Measurements from ENCODE around the gene DIP2C.
"Not testable (repeated sequence)": the region's sequence is repeated elsewhere in the genome, so short reads cannot be mapped to it uniquely, and the experiment has no call there.

DIP2C gene

GRCh38 chr10:635088-635861 lies 54.2 kb downstream of the DIP2C start:
- TF ChIP-seq ZNF384 (IDR thresholded peaks at IDR 0.05) (no peak), FOXA1 (IDR thresholded peaks at IDR 0.05) (no peak), BHLHE40 (IDR thresholded peaks at IDR 0.05; ENCODE audit: borderline replicate concordance) (no peak), ELF4 (IDR thresholded peaks at IDR 0.05) (no peak), LEF1 (IDR thresholded peaks at IDR 0.05; ENCODE audit: borderline replicate concordance) (no peak), CTBP1 (IDR thresholded peaks at IDR 0.05; ENCODE audit: borderline replicate concordance) (no peak), SP1 (IDR thresholded peaks at IDR 0.05) (no peak), TARDBP (IDR thresholded peaks at IDR 0.05) (no peak), ARNT (IDR thresholded peaks at IDR 0.05) (no peak)
- ChIA-PET POLR2A (interaction anchor here (1.5 kb wide), 1 partner anchor 10 kb away, joined by 3 read pairs; no protein-coding TSS in a partner anchor), CTCF (no interaction called here)
- DNase-seq (ENCODE audit: extremely low spot score) = no peak

DNA sequence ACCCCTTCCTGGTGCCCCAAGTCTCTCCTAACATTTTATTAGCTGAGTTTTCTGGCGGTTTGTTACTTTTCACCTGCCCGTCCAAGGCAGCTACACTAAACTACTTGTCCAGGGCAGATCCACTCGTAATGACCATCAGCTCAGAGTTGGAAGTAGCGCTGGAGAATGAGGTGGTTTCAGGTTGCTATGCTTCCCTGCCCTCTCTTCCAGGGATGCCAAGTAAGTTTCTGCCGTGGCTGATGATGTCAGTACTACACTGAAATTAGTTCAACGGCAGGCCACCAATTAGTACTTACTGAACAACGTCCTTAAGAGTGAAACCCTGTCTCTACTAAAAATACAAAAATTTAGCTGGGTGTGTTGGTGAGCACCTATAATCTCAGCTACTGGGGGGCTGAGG lies 55.2 kb downstream of the DIP2C start:
- CTCF ChIA-PET = no interaction called here
- POLR2A ChIA-PET = interaction anchor here (1.5 kb wide), 1 partner anchor 9 kb away, joined by 3 read pairs; no protein-coding TSS in a partner anchor
- no peak for TF ChIP-seq ELF4 (IDR thresholded peaks at IDR 0.05)
- no peak for DNase-seq (ENCODE audit: extremely low spot score)

DNA sequence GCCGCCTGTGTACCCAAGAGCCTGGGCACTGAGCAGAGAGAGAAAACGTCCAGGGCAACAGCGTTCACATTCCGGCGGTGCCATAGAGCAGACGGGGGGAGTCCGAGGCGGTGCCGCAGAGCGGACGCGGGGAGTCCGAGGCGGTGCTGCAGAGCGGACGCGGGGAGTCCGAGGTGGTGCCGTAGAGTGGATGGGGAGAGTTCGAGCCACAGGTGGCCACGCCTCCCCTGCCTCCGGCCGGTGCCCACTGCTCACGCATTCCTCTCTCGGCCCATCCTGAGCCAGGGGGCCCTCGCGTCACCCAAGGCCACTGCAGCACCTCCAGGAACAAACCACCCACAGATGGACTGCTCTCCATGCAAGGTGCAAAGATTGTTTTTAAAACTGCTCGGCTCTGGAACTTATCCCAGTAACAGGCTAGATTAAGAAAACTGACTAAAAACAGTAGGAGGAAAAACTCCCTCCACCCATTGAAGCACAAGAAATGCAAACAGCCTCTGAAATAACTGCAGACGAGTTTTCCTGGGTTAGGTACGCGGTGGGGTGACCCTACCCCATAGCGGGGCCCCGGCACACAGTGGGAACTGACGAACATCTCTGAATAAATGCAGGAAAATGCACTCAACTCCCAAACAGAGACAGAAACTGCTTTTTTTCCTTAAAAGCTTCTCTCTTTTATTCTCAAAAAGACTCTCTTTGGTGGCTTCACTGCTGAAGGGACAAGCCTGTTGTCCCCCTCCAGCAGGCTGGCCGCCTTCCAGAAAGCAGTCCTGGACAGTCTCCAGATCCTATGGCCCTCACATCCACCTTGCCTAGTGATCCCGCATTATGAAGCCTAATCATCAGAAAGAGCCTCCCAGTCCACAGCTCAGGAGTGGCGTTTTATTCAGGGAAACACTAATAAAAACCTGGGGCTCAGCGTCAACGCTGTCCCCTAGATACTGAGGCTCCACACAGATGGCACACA lies 55.9 kb downstream of the DIP2C start:
- CTCF ChIA-PET = no interaction called here
- TF ChIP-seq CTBP1 (IDR thresholded peaks at IDR 0.05; ENCODE audit: borderline replicate concordance) = no peak
- TF ChIP-seq, protein P1, sequence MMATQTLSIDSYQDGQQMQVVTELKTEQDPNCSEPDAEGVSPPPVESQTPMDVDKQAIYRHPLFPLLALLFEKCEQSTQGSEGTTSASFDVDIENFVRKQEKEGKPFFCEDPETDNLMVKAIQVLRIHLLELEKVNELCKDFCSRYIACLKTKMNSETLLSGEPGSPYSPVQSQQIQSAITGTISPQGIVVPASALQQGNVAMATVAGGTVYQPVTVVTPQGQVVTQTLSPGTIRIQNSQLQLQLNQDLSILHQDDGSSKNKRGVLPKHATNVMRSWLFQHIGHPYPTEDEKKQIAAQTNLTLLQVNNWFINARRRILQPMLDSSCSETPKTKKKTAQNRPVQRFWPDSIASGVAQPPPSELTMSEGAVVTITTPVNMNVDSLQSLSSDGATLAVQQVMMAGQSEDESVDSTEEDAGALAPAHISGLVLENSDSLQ (IDR thresholded peaks at IDR 0.05) = no peak
- no peak for TF ChIP-seq FOXK2 (IDR thresholded peaks at IDR 0.05)
- TF ChIP-seq L3MBTL2 (conservative IDR thresholded peaks at IDR 0.05) = no peak
- no peak for TF ChIP-seq SP1 (IDR thresholded peaks at IDR 0.05)
- no peak for TF ChIP-seq ARNT (IDR thresholded peaks at IDR 0.05)
- POLR2A ChIA-PET = interaction anchor here (1.5 kb wide), 1 partner anchor 8 kb away, joined by 3 read pairs; no protein-coding TSS in a partner anchor
- DNase-seq (ENCODE audit: extremely low spot score) = no peak

- POLR2A ChIA-PET; DNase-seq (ENCODE audit: extremely low spot score); CTCF ChIA-PET: not testable (repeated sequence)
These were observed 56.7 kb downstream of the DIP2C start for GRCh38 chr10:632807-633177.

DNA sequence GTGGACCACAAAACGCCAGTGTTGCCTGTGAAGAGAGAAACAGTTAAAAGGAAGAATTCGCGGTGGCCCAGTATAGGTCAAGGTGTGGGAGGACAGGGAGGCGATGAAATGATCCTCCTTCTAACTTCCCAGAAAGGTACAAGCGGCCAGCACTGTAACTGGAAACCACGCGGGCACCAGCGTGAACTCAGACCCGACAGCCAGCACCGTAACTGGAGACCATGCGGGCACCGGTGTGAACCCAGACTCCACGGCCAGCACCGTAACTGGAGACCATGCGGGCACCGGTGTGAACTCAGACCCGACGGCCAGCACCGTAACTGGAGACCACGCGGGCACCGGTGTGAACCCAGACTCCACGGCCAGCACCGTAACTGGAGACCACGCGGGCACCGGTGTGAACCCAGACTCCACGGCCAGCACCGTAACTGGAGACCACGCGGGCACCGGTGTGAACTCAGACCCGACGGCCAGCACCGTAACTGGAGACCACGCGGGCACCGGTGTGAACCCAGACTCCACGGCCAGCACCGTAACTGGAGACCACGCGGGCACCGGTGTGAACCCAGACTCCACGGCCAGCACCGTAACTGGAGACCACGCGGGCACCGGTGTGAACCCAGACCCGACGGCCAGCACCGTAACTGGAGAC lies 57.2 kb downstream of the DIP2C start:
- DNase-seq (ENCODE audit: extremely low spot score); POLR2A ChIA-PET; CTCF ChIA-PET: not testable (repeated sequence)

DNA sequence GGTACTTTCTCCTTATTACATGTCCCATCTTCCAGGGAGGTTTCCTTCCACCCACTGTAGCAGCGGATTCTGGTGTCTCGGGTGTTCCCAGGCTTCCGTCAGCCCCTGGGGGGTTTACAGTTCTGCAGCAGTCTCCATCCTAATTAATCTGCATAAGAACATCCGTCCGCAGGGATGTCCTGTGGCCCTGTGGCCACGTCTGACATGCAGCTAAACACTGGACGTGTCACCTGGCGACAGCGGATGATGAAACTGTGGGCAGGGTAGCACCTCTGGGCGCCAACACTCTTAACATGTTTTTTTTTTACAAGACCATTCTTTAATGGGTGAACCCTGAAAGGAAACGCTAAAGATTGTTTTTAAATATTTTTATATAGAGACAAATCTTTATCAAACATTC lies 58.2 kb downstream of the DIP2C start:
- no peak for TF ChIP-seq FOXM1 (IDR thresholded peaks at IDR 0.05; ENCODE audit: borderline replicate concordance)
- no peak for TF ChIP-seq ELF4 (IDR thresholded peaks at IDR 0.05)
- TF ChIP-seq BHLHE40 (IDR thresholded peaks at IDR 0.05; ENCODE audit: borderline replicate concordance) = no peak
- no peak for TF ChIP-seq ZNF384 (IDR thresholded peaks at IDR 0.05)
- TF ChIP-seq, protein P1 (IDR thresholded peaks at IDR 0.05) = no peak
- no peak for TF ChIP-seq NFRKB (IDR thresholded peaks at IDR 0.05)
- no peak for TF ChIP-seq ARNT (IDR thresholded peaks at IDR 0.05)
- no peak for TF ChIP-seq FOXA1 (IDR thresholded peaks at IDR 0.05)
- no peak for TF ChIP-seq LEF1 (IDR thresholded peaks at IDR 0.05; ENCODE audit: borderline replicate concordance)
- TF ChIP-seq TARDBP (IDR thresholded peaks at IDR 0.05) = no peak
- TF ChIP-seq L3MBTL2 (conservative IDR thresholded peaks at IDR 0.05) = no peak
- TF ChIP-seq HDGF (IDR thresholded peaks at IDR 0.05; ENCODE audit: borderline replicate concordance) = no peak
- no peak for TF ChIP-seq FOXK2 (IDR thresholded peaks at IDR 0.05)
- no peak for TF ChIP-seq SP1 (IDR thresholded peaks at IDR 0.05)
- no peak for TF ChIP-seq SUZ12 (IDR thresholded peaks at IDR 0.05)
- TF ChIP-seq CTBP1 (IDR thresholded peaks at IDR 0.05; ENCODE audit: borderline replicate concordance) = no peak
- DNase-seq (ENCODE audit: extremely low spot score) = no peak
- ChIA-PET CTCF (interaction anchor here (0.8 kb wide), 1 partner anchor 128 kb away, joined by 3 read pairs; no protein-coding TSS in a partner anchor), POLR2A (no interaction called here)

- CTCF ChIA-PET = no interaction called here
- TF ChIP-seq CTBP1 (IDR thresholded peaks at IDR 0.05; ENCODE audit: borderline replicate concordance) = no peak
- no peak for TF ChIP-seq FOXA1 (IDR thresholded peaks at IDR 0.05)
- no peak for TF ChIP-seq FOXK2 (IDR thresholded peaks at IDR 0.05)
- no peak for TF ChIP-seq TARDBP (IDR thresholded peaks at IDR 0.05)
- no peak for TF ChIP-seq HDGF (IDR thresholded peaks at IDR 0.05; ENCODE audit: borderline replicate concordance)
- no peak for TF ChIP-seq ZNF384 (IDR thresholded peaks at IDR 0.05)
- TF ChIP-seq FOXM1 (IDR thresholded peaks at IDR 0.05; ENCODE audit: borderline replicate concordance) = no peak
- TF ChIP-seq ELF4 (IDR thresholded peaks at IDR 0.05) = no peak
- TF ChIP-seq SP1 (IDR thresholded peaks at IDR 0.05) = no peak
- TF ChIP-seq LEF1 (IDR thresholded peaks at IDR 0.05; ENCODE audit: borderline replicate concordance) = no peak
- DNase-seq (ENCODE audit: extremely low spot score) = no peak
- POLR2A ChIA-PET = no interaction called here
These were observed 58.8 kb downstream of the DIP2C start for GRCh38 chr10:630581-631073.

All from HEK293T (cell line).